Stimulated activated CD4-positive, alpha-beta T cell treated with anti-CD3 and anti-CD28 coated beads, Interleukin-2, amount 100 ng/mL, for 48 hours (primary cell): ENCODE data around the gene GATAD2A.
"Not testable (repeated sequence)": the region's sequence is repeated elsewhere in the genome, so short reads cannot be mapped to it uniquely, and the experiment has no call there.

Source experiments
- DNase-seq, 2 donors: peaks; one replicate each; pipeline ENCODE4 v3.0.0-alpha.2; 2020

Gene GATAD2A

DNA sequence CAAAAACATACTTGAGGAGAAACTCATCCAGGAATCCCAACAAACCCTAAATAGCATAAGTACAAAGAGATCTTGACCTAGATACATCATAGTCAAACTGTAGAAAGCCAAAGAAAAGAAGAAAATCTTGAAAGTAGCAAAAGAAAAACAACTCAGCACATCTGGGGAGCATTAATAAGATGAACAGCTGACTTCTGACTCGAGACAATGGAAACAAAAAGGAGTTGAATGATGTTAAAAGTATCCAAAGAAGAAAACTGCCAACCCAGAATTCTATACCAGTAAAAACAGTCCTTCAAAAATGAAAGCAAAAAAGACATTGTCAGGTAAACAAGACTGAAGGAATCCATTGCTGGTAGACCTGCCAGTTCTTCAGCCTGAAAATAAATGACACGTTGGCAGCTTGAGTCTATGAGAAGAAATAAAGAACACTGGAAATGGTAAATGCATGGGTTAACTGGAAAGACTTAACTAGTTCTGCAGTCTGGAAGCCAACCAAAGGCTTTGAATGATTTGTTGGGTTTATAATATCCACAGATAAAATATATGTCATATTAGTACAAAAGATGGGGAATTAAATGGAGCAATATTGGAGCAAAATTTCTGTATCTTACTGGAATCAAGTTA is 63.1 kb downstream of the GATAD2A start:
- DNase-seq: no peak

DNA sequence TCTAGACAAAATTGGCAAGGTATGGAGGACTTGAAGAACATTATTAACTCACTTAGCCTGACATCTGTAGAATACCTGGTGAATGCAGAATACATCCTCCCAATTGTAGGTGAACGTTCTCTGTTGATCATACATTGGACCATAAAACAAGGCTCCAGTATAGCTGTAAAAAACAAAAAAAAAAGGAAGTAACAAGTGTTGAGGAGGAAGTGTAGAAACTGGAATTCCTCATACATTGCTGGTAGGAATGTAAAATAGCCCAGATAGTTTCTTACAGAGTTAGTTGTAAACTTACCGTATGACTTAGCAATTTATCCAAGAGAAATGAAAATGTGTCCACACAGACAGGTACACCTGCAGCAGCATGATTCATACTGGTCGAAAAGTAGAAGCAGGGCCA is 65.1 kb downstream of the GATAD2A start:
- no peak for DNase-seq

DNA sequence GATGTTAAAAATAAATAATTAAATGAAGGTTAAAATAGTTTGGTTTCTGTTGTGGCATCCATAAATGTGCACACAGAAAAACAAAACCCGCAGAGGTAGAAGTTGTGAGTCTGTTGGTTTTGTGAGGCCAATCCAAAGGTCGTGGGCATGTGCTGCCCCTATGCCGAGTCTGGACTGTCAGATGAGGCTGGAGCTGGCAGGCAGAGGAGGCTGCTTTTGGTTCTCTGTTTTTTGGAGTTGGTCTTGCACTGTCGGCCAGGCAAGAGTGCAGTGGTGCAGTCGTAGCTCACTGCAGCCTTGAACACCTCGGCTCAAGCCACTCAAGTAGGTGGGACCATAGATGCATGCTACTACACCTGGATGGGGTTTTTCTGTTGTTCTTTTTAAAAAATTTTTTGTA is 66.2 kb downstream of the GATAD2A start:
- no peak for DNase-seq

DNA sequence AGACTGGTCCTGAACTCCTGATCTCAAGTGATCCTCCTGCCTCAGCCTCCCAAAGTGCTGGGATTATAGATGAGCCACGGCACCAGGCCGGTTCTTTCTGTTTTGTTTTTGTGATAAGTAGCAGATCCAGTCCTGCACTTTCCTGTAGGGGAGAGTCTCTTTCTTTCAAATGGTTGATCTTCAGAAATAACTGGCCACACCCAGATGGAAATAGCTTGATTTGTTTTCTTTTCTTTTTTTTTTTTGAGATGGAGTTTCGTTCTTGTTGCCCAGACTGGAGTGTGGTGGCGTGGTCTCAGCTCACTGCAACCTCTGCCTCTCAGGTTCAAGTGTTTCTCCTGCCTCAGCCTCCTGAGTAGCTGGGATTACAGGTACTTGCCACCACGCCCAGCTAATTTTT is 66.6 kb downstream of the GATAD2A start:
- DNase-seq: not testable (repeated sequence)

DNA sequence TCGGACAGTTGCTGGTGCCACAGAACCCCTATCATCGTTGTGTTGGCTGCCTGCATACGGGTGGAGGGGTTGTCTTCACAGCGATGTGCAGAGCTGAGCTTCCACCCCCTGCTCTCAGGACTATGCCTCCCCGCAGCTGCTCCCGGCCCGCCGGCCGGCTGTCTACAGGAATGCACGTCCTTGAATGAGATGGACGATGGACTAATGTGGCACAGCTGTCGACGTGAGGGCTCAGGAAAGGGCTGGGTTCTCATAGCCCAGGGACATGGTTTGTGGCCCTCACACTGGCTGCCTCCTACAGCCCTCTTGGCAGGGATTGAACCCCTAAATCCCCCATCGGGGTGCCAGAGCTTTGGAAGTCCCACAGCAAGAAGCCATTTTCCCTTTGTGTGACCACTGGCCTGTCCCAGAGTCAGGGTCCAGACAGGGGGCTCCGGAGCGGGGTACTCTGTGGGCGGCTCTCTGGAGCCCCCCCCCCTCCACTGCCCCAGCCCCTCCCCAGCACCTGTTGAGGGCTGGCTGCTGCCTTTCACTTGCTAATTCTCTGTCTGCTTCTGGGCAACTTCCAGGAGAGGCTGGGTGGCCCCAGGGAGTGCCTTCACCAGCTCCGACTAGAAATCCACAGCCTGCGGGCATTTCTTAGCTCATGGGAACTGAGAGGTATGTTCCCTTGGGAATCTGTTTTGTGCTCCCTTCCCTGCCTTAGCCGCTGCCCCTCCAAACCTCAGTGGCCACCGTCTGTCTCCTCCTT is 69.7 kb downstream of the GATAD2A start:
- no peak for DNase-seq

DNA sequence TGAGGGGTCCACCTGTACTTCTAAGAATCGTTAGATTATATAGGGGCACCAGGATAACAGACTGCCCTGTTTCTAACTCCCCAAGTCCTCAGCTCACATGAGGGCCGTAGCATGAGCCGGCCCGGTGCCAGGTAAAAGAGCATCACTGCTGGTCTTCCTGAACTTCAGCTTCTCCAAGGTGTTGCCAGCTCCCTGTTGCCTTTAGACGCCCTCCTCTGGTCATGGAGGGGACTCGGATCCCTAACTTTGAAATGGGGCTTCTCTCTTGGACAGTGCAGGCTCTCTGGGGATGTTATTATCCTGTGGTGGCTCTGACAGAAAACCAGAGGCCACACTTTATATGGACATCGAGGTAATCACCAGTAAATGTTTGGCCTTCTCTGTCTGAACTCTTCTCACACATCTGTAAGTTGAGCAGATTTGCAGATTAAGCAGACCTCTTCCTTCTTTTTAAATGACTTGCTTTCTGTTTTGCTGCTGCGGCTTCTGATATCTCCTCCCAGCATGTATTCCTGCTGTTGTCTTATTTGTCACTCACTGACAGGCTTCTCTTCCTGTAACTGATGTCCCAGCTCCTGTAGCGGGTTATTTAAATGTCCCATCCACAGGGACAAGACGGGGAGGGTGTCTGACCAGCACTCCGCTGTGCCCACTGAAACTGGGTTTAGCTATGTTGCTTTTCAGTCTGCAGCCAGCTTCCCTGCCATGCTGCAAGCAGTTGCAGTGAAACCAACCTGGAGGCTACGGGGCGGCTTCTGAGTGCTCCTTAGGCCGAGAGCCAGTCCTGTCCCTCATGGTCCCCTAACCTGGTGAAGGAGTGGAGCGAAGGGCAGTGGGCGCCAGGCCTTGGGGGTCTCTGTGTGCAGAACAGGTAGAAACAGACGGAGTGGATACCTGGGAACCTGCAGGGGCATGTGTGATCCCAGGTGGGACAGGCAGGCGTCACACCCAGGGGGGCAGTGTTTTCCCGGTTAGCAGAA is 70.7 kb downstream of the GATAD2A start:
- no peak for DNase-seq

DNA sequence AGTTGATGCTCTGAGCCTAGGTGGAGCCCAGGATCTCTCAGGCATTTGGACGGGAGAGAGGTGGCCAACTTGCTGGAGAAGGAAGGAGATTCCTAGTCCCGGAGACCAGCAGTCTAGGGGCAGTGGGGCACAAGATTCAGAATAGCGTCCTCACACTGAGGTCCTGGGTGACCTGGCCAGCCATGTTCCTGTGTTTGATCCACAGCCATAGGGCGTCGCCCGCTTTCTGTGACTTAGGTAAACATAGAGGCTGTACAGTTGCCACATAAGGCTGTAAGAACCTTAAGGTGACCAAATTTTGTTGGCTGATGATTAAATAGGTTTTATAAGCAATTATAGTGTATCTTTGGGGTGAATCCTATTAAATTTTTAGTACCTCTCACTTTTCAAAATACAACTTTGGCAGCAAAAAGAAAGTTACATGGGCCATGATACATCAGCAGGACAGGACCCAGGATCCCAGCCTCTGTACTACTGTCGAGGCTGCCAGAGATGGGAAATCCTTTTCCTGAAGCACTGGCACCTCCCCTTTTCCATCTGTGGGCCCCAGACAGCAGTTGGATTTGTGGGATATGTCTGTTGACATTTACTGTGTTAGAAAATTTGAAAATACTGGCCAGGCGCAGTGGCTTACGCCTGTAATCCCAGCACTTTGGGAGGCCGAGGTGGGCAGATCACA is 72.4 kb downstream of the GATAD2A start:
- DNase-seq: no peak

DNA sequence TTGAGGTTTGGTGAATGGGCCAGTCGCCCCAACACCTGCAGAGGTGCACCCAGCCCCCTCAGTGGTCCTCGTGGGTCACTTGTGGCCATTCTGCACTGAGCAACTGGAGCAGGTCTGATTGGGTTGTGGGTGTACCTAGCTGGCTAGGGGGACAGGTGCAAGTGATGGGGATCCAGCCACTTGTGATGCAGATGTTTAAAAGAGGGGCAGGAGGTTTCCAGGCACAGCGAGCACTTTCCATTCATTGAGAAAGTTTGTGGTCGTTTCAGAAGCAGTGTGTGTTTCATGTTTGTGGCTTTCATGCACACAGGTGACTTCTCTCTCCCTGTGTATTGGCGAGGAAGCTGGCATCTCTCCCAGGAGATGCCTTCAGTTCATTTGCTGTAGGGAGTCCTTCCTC is 75.2 kb downstream of the GATAD2A start:
- DNase-seq: no peak

DNA sequence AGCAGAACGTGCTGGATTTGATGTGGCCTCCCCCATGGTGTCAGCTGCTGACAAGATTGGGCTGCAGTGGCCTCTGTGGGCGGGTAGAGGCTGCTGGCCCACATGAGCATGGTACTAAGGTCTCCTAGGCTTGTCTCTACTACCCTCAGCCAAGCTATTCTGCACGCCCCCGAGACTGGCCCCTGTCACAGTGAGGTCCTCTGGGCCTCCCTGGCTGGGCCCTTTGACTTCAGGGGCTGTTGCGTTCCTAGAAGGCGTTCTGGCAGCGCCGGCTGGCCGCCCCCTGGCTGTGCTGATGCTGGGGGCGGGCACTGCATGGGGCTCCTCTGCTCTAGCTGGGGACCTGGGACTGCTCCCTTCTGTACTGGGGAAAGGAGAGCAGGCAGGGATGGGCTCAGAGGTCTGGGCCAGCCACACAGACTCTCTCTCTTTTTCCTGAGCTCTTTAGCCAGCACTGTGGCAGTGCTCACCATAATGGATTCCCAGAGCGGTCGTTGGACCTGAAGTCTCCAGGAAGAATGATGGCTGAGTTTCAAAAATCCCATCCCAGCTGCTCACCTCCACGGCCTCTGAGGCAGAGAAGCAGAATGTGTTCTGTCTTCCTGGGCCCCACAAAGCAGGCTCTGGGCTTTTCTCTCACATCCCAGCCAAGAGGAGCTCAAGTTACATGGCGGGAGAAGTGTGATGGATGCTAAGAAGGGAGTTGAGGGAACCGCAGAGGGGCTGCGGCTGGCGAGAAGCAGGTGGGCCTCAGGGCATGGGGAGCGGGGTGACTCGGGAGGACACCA is 77.5 kb downstream of the GATAD2A start:
- DNase-seq: no peak

DNA sequence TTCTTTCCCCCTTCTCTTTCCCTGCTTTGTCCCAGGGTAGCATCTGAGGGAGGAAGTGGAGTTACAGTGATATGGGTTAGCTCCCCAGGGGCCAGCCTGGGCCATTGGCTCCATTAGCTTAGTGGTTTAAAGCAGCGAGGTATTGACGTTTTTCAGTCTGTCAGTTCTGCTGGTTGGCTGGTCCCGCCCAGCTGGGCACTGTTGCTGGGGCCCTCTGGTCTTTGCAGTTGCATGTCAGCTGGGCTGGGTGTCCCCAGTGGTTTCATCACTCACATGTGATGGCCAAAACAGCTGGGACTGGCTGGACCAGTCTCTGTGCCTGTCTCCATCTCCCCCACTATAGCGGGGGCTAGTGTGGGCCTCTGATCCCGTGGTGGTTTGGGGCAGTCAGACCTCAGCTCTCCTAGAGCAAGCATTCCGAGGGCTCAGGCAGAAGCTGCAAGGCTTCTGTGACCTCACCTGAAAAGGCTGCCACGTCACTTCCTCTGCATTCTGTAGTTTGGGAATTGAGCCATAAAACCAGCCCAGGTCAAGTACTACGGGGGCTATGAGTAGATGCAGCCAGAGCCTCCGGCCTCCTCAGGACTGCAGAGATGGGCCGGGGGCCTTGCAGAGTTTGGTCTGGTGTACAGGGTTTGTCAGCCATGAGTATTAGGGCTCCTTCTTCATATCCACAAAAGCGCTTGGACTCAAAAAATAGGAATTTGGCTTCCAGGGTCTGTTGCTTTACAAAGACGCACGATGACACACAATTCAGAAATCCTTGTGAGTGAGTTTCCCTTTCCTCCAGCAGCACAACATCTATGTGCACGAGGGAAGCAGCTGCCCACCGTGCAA is 79.9 kb downstream of the GATAD2A start:
- DNase-seq: no peak

DNA sequence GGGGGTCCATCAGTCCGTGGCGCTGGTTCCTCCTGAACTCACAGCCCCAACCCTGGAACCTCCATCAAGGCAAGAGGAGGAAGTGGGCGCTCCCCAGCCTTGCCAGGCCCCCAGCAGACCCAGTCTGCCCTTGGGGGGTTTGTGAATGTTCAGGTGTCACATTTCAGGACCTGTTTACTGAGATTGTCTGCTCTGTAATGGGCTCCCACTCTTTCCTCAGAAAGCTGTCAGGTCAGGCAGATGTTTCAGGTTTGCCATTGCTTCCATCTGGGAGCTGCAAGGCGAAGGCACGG is 80.5 kb downstream of the GATAD2A start:
- no peak for DNase-seq

DNA sequence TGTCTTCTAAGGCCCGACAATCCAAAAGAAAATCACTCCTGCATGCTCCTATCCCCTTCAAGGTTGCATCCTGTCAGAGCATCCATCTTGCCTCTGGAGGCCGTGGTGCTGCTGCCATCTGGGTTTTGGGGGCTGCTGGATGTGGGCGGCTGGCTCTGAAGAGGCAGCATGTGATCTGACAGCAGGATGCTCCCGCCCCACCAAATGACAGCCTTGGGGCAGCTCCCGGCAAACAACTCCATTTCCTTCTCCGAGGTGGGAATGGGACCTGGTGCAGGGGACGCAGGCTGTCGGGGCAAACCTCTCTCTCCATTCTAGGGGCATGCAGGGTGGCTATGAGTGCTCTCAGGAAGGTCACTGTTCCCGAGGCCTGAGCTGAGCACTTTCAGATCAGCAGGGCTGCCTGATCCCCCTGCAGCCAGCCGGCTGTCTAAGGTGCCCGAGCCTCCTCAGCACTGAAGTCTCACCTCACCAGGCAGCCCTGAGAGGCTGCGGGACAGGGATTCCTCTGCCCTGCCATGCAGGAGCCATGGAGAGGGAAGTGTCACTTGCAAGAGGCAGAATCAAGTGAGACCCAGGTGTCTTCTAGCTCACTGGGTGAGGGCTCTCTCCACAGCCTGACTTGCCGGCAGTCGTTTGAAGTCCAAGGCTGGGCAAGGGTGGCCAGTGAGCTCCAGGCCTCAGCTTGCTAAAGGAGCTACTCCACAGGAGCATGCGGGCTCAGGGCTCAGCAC is 81.0 kb downstream of the GATAD2A start:
- no peak for DNase-seq

DNA sequence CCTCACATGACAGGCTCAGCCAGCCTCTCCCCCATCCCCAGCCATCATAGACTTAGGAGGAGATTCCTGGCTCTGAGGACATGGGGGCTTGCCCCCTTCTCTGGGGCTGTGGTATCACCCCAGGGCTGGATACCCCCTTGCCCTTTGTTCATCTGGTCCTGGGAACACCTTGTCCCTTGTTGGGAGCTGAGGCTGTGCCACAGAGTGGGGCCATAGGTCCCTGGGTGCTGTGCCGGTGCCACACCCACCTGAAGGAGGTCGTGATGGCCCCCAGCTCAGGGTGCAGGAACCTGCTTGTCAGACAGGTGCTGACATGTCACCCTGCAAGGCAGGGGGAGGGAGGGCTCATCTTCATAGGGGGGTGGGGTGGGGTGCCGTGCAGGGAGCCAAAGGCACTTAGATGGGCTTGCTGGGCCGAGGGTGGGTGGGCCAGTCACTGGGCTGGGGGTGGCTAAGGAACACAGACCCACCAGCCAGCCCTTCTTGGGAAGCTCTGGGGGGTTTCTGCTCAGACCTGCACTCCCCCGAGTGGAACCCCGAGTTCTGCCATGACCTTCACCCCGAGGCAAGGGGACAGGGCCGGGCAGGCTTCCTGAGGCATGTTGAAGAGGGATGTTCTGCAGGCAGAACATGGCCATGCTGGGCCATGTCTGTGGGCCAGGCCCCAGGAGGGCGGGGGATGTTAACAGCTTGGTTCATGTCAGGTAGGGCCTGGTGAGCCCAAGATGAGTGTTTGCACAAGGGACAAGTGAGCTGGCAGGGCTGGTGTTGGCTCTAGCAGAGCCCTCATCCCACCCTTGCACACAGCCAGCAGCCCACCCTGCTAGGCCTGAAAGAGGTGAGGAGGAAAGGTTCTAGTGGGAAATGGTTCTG is 81.8 kb downstream of the GATAD2A start:
- DNase-seq: no peak

DNA sequence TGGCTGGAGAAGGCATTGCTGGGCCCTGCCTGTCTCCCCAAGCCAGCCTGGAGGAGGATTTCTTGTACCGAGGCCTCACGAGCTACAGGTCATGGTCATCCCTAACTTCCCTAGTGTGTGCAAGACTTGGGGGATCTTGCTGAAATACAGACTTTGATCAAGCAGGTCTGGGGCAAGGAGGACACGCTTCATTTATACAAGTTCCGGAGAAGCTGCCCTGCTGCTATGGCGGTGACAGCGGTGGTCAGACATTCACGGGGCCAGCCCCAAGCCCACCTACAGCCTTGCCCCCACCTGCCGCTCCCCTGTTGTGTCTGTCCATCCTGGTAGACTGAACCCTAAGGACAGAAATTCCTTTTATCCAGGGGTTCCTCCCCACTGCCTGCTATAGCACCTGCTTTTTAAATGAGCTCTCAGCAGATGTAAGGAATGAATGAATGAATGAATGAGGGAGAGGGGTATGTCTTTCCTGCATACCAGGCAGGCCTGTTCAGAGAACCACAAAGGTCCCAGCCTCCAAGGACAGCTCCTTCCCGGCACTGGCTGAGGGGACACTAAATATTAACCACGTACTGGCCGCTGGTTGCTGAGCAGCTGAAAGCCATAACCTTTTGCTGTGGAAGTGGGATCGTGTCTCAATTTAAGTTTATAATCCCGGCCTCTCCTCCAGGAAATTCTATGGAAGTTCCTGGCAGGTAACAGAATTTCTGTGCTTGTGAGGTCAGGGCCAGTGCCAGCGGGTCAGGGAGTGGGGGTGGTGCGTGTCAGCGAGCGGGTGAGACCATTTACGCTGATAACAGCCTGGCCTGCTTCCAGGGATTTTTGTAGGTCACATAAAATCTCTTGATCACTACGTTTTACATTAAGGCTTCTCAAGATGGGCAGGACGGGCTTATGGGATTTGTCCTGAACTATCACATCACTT is 82.7 kb downstream of the GATAD2A start:
- DNase-seq: no peak

DNA sequence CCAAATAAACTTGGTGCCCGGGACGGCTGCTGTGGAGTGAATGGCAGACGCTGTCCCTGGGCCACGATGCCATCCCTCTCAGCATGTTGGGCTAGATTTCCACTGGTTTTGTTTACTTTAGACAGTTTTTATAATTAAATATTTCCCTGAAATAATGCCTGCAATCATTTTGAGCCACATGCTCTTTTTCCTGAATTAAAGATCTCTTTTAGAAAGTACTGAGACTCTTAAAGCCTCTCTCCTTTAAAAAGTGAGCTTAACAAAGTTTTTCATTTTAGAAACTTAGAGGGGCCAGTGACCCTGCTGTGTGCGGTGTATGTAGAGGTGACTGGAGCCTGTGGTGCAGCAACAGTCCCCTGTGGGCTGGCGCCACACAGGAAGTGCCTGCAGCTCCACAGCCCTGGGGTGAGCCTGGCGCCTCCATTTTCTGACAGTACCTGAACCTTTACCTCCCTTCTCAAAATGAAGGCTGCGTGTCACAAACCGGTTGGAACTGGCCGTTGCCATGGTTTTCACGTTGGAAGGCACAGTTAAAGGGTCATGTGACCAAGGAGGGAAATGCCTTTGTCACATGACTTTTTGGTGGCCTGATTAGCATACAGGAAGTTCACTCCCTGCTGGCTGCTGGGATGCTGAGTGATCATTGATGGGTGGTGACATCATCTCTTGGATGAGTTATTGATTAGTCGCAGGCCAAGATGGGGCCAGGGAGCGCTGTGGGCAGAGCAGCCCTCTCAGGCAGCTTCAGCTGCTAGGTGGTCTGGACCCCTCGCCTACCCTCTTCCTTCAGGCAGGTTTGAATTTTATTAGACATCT is 83.6 kb downstream of the GATAD2A start:
- peak; percentile 74 to 76 for DNase-seq

DNA sequence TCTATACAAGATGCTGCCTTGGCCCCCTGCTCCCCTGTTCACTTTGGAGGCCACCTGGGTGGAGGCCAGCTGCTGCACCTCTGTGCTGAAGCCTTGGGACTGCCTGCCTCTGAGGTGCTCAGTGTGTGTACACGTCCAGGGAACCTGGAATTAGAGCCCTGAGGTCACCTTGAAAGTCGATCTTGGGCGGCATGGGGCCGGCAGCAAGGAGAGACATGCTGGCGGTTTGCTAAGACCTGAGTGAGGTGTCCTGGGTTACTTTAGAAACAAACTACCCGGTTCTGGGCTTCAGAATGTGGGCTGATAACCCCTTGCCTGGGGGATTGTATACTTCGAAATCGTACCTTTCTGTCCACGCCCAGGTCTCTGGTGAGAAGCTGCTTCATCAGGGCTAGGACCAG is 84.3 kb downstream of the GATAD2A start:
- DNase-seq: no peak

DNA sequence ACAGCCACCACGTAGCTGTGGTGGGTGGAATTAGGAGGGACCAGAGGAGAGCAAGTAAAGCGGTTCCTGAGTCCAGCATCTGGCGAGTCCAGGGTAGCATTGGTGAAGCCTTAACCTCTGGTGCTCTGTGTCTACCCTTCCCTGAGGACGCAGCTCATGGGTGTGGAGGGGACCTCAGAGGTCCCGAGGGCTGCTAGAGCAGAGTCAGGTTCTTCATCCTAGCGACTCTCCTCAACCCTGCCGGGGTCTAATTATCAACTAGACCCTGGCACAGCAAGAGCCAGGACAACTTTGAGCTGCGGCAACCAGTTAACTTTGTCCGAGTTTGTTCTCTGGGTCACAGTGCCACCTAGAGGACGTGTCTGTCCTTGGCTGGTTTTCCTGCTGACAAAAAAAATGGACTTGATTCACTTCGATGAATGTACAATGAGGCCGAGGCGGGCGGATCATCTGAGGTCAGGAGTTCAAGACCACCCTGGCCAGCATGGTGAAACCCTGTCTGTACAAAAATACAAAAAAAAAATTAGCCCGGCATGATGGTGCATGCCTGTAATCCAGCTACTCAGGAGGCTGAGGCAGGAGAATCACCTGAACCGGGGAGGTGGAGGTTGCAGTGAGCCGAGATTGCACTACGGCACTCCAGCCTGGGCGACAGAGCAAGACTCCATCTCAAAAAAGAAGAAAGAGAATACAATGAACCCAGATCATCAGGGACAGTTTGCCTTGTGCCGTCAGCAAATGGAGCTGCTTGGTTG is 84.9 kb downstream of the GATAD2A start:
- peak; percentile 78 to 81 for DNase-seq
